Tibial nerve (tissue), 4 donors: Measurements from ENCODE around the gene TRPC6. TPM values are rescaled to one million over a fixed set of nuclear protein-coding genes. Genes with fewer than 3 reads are reported as not detected.

Source experiments
- DNase-seq, 2 donors: peaks; one replicate each; pipeline ENCODE4 v3.0.0-alpha.2; 2019; ENCODE audit warnings: low spot score in 2 of 2
- H3K27ac ChIP-seq, 4 donors: fragments of 200-600 bp; sonication (generic) in 3 of 4; one replicate each; pipeline ENCODE4 v1.5.1; 2017 to 2019; ENCODE audit warnings: mild to moderate bottlenecking in 1 of 4
- H3K27me3 ChIP-seq, 2 donors: fragments of 200-600 bp; sonication (generic) in 1 of 2; one replicate each; pipeline versions ENCODE4 v1.5.1 to v1.6.0; 2017 to 2019
- H3K36me3 ChIP-seq, 3 donors: fragments of 200-600 bp; sonication (generic); one replicate each; pipeline ENCODE4 v1.5.1; 2018 to 2019
- H3K4me1 ChIP-seq, 4 donors: fragments of 200-600 bp; sonication (generic) in 3 of 4; one replicate each; pipeline ENCODE4 v1.5.1; 2017 to 2019
- H3K4me3 ChIP-seq, 4 donors: fragments of 200-600 bp; sonication (generic) in 3 of 4; one replicate each; pipeline ENCODE4 v1.5.1; 2017 to 2019; ENCODE audit warnings: mild to moderate bottlenecking in 1 of 4, moderate library complexity in 1 of 4
- H3K9me3 ChIP-seq, 4 donors: fragments of 200-600 bp; sonication (generic) in 3 of 4; one replicate each; pipeline ENCODE4 v1.5.1; 2017 to 2019
- CTCF ChIP-seq, 5 experiments: fragments of 200-600 bp in 3 of 5; fragments of 450-650 bp in 2 of 5; sonication (generic) in 3 of 5; IDR thresholded peaks; one replicate each; pipeline ENCODE4 v1.5.1; 2016 to 2019; ENCODE audit warnings: antibody characterized with exemption in 5 of 5, mild to moderate bottlenecking in 3 of 5, moderate library complexity in 2 of 5
- EP300 ChIP-seq, 2 donors: sonication (generic); formaldehyde crosslinking; IDR thresholded peaks; one replicate each; pipeline ENCODE4 v1.6.1; 2017; ENCODE audit warnings: antibody characterized with exemption in 2 of 2, mild to moderate bottlenecking in 1 of 2
- POLR2A ChIP-seq, 2 donors: fragments of 450-650 bp; IDR thresholded peaks; one replicate each; pipeline ENCODE4 v1.6.1; 2017; ENCODE audit warnings: antibody characterized with exemption in 2 of 2, mild to moderate bottlenecking in 2 of 2, moderate library complexity in 2 of 2
- WGBS, 2 donors: methylation state at CpG; one replicate each; pipeline ENCODE4 v1.1.5; 2018; 5-methylcytosine and 5-hydroxymethylcytosine counted together
- total RNA-seq, 4 donors: library from RNA; depleted of rRNA; stranded (reverse); fragments of >200 nt; gene quantifications; one replicate each; pipeline ENCODE4 v1.1.0, GENCODE V29; 2016

Gene TRPC6
- total RNA-seq, 4 donors from 2014 or later, result 1.3 to 2.4 (median 1.8) TPM

DNA sequence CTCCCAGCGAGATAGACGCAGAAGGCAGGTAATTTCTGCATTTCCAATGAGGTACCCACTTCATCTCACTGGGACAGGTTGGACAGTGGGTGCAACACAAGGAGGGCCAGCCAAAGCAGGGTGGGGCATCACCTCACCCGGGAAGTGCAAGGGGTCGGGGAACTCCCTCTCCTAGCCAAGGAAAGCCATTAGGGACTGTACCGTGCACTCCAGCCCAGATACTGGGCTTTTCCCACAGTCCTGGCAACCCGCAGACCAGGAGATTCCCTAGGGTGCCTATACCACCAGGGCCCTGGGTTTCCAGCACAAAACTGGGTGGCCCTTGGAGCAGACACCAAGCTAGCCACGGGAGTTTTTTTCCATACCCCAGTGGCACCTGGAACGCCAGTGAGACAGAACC lies 17.2 kb downstream of the TRPC6 start:
- H3K27me3 ChIP-seq, result no peaks in the 10 kb centered on the region
- no peaks in the 10 kb centered on the region for H3K4me1 ChIP-seq
- TF ChIP-seq EP300 (IDR thresholded peaks at IDR 0.05), result no peak
- no peak for TF ChIP-seq POLR2A (IDR thresholded peaks at IDR 0.05)
- no peak for TF ChIP-seq CTCF (IDR thresholded peaks at IDR 0.05)
- H3K4me3 ChIP-seq, result no peak overlapping the region
- no peaks in the 10 kb centered on the region for H3K36me3 ChIP-seq
- H3K27ac ChIP-seq, result no peak overlapping the region
- no peaks in the 10 kb centered on the region for H3K9me3 ChIP-seq
- 57 to 73% methylated on average over 7 to 8 of the region's 8 CpGs for WGBS, 2 donors
- no peak for DNase-seq

- Histone ChIP-seq H3K36me3 (no peaks in the 10 kb centered on the region), H3K9me3 (no peaks in the 10 kb centered on the region), H3K27ac (no peak overlapping the region), H3K27me3 (no peaks in the 10 kb centered on the region), H3K4me1 (no peaks in the 10 kb centered on the region), H3K4me3 (no peak overlapping the region)
- TF ChIP-seq POLR2A (IDR thresholded peaks at IDR 0.05), result no peak
- no peak for TF ChIP-seq EP300 (IDR thresholded peaks at IDR 0.05)
- no peak for TF ChIP-seq CTCF (IDR thresholded peaks at IDR 0.05)
- 73 to 81% methylated on average over 2 of the region's 2 CpGs for WGBS, 2 donors
- DNase-seq, result no peak
Observed at GRCh38 chr11:101563166-101563565, 20.6 kb downstream of the TRPC6 start.

DNA sequence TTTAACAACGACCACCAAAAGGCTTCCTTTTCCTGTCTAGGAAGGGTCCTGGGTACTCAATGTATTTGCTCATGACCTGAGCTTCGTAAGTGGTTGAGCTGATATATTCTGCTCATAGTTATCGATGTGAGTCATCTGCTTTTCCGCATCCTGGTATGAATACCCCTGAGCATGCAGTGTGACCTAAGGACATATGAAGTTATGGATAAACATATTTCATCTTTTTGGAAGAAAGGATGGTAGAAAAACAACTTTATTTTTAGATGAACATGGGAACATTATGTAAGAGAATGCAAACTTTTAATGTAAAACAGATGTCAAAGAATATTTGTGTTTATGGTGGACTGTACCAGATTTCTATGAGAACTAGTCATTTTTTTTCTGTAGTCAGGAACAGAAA lies 28.4 kb downstream of the TRPC6 start:
- Histone ChIP-seq H3K4me3 (no peak overlapping the region), H3K4me1 (peaks cover 0 to 12% (median 0%) of the 10 kb centered on the region in 4 donors), H3K36me3 (no peaks in the 10 kb centered on the region), H3K9me3 (no peaks in the 10 kb centered on the region), H3K27ac (no peak overlapping the region), H3K27me3 (no peaks in the 10 kb centered on the region)
- DNase-seq, result no peak
- TF ChIP-seq CTCF (IDR thresholded peaks at IDR 0.05), result no peak
- no peak for TF ChIP-seq POLR2A (IDR thresholded peaks at IDR 0.05)
- TF ChIP-seq EP300 (IDR thresholded peaks at IDR 0.05), result no peak
- 53 to 59% methylated on average over 4 of the region's 4 CpGs for WGBS, 2 donors

- peaks cover 0 to 12% (median 0%) of the 10 kb centered on the region in 4 donors for H3K4me1 ChIP-seq
- H3K27me3 ChIP-seq, result no peaks in the 10 kb centered on the region
- no peaks in the 10 kb centered on the region for H3K9me3 ChIP-seq
- TF ChIP-seq POLR2A (IDR thresholded peaks at IDR 0.05) (no peak), EP300 (IDR thresholded peaks at IDR 0.05) (no peak), CTCF (IDR thresholded peaks at IDR 0.05) (no peak)
- DNase-seq, result no peak
- no peak overlapping the region for H3K4me3 ChIP-seq
- no peaks in the 10 kb centered on the region for H3K36me3 ChIP-seq
- no peak overlapping the region for H3K27ac ChIP-seq
- WGBS, 2 donors, result 24 to 35% methylated on average over 3 of the region's 3 CpGs
Observed at GRCh38 chr11:101553891-101554292, 29.9 kb downstream of the TRPC6 start.

GRCh38 chr11:101552888-101553287 lies 30.9 kb downstream of the TRPC6 start:
- 65 to 69% methylated on average over 2 of the region's 2 CpGs for WGBS, 2 donors
- Histone ChIP-seq H3K27ac (no peak overlapping the region), H3K4me3 (no peak overlapping the region)

More at GRCh38 chr11:101552888-101553287, 30.9 kb downstream of the TRPC6 start:
- no peak for DNase-seq
- TF ChIP-seq EP300 (IDR thresholded peaks at IDR 0.05) (no peak), POLR2A (IDR thresholded peaks at IDR 0.05) (no peak), CTCF (IDR thresholded peaks at IDR 0.05) (no peak)
- H3K9me3 ChIP-seq, result no peaks in the 10 kb centered on the region
- H3K27me3 ChIP-seq, result no peaks in the 10 kb centered on the region
- peaks cover 0 to 12% (median 0%) of the 10 kb centered on the region in 4 donors for H3K4me1 ChIP-seq
- H3K36me3 ChIP-seq, result no peaks in the 10 kb centered on the region
